HepG2 (cell line): ENCODE results near the gene RHBDD3. TPM values are rescaled to one million over a fixed set of nuclear protein-coding genes. Genes with fewer than 3 reads are reported as not detected.

ENCODE experiments used
- DRAP1 ChIP-seq: IDR thresholded peaks from 2 replicates; pipeline ENCODE4 v1.6.1; 2016; ENCODE audit warnings: missing genetic modification reagents, missing compliant biosample characterization
- DZIP1 ChIP-seq: sonication (generic); formaldehyde crosslinking; IDR thresholded peaks from 2 replicates; pipeline ENCODE4 v1.5.0; 2020; ENCODE audit warnings: mild to moderate bottlenecking, missing genetic modification reagents
- GATAD2A ChIP-seq: IDR thresholded peaks from 2 replicates; pipeline ENCODE4 v1.6.1; 2016
- KLF13 ChIP-seq: sonication (generic); formaldehyde crosslinking; IDR thresholded peaks from 2 replicates; pipeline ENCODE4 v1.4.0; 2020; ENCODE audit warnings: mild to moderate bottlenecking, missing genetic modification reagents
- MTA1 ChIP-seq: sonication (generic); formaldehyde crosslinking; IDR thresholded peaks from 2 replicates; pipeline ENCODE4 v1.4.0; 2020; ENCODE audit warnings: missing genetic modification reagents, mild to moderate bottlenecking, borderline replicate concordance
- NKX3-1 ChIP-seq: sonication (generic); formaldehyde crosslinking; IDR thresholded peaks from 2 replicates; pipeline ENCODE4 v1.5.0; 2020; ENCODE audit warnings: missing genetic modification reagents
- RXRB ChIP-seq: IDR thresholded peaks from 2 replicates; pipeline ENCODE4 v1.6.1; 2016; ENCODE audit warnings: borderline replicate concordance, missing genetic modification reagents, missing compliant biosample characterization
- SP2 ChIP-seq: sonication (generic); formaldehyde crosslinking; IDR thresholded peaks from 2 replicates; pipeline ENCODE4 v1.5.1; 2020; ENCODE audit warnings: mild to moderate bottlenecking, missing genetic modification reagents
- SP4 ChIP-seq: sonication (generic); formaldehyde crosslinking; IDR thresholded peaks from 2 replicates; pipeline ENCODE4 v1.8.1; 2023; ENCODE audit warnings: mild to moderate bottlenecking, missing genetic modification reagents
- SRSF4 ChIP-seq: fragments of 200-400 bp; formaldehyde crosslinking; IDR thresholded peaks from one replicate; pipeline ENCODE4 v1.6.1; 2018; ENCODE audit warnings: mild to moderate bottlenecking, low read depth, low read length, moderate library complexity; ENCODE audit not compliant: poor library complexity, severe bottlenecking
- TFDP2 ChIP-seq: sonication (generic); formaldehyde crosslinking; IDR thresholded peaks from 2 replicates; pipeline ENCODE4 v1.4.0; 2020; ENCODE audit warnings: missing genetic modification reagents
- ZFP37 ChIP-seq: sonication (generic); formaldehyde crosslinking; IDR thresholded peaks from 2 replicates; pipeline ENCODE4 v1.4.0; 2020; ENCODE audit warnings: missing genetic modification reagents, borderline replicate concordance
- ZNF335 ChIP-seq: sonication (generic); formaldehyde crosslinking; IDR thresholded peaks from 2 replicates; pipeline ENCODE4 v1.4.0; 2020; ENCODE audit warnings: missing genetic modification reagents
- ZNF367 ChIP-seq: sonication (generic); formaldehyde crosslinking; IDR thresholded peaks from 2 replicates; pipeline ENCODE4 v1.4.0; 2020; ENCODE audit warnings: missing genetic modification reagents, borderline replicate concordance
- ZNF430 ChIP-seq: sonication (generic); formaldehyde crosslinking; IDR thresholded peaks from 2 replicates; pipeline ENCODE4 v1.9.0; 2021; ENCODE audit warnings: mild to moderate bottlenecking, missing genetic modification reagents
- ZNF639 ChIP-seq: conservative IDR thresholded peaks from 2 replicates; pipeline ENCODE4 v1.6.1; 2018; ENCODE audit warnings: missing genetic modification reagents
- ZNF775 ChIP-seq: sonication (generic); formaldehyde crosslinking; IDR thresholded peaks from 2 replicates; pipeline ENCODE4 v1.4.0; 2020; ENCODE audit warnings: missing genetic modification reagents, mild to moderate bottlenecking, moderate library complexity, borderline replicate concordance
- polyA plus RNA-seq, 8 experiments: library from polyadenylated mRNA; depleted of rRNA in 3 of 8; stranded (reverse) in 7 of 8; unstranded in 1 of 8; fragments of >200 nt; fragmentation: Illumina TruSeq in 4 of 8; extraction: Trizol in 4 of 8; gene quantifications; 2 replicates each; pipeline versions ENCODE4 v1.2.1 to v1.2.3, GENCODE V29; 2011 to 2016; ENCODE audit warnings: low read depth in 4 of 8, missing spikeins in 1 of 8, mixed read lengths in 1 of 8; ENCODE audit not compliant: insufficient read depth in 1 of 8
- total RNA-seq, 5 experiments: library from RNA; depleted of rRNA; stranded (reverse); fragments of >200 nt; fragmentation: Illumina TruSeq; extraction: Trizol; gene quantifications; 2 replicates each; pipeline ENCODE4 v1.2.3, GENCODE V29; 2016; ENCODE audit warnings: low read depth in 1 of 5
- TF ChIP-seq, protein P1 (sequence below): sonication (generic); formaldehyde crosslinking; IDR thresholded peaks from 2 replicates; pipeline ENCODE4 v1.9.0; 2021; ENCODE audit warnings: missing genetic modification reagents, borderline replicate concordance
- TF ChIP-seq, protein P2 (sequence below): sonication (generic); formaldehyde crosslinking; IDR thresholded peaks from 2 replicates; pipeline ENCODE4 v1.5.0; 2020; ENCODE audit warnings: mild to moderate bottlenecking, missing genetic modification reagents, borderline replicate concordance

RHBDD3 gene
- total and polyA plus RNA-seq, 2 of the 13 experiments (the other 11 are each of a cell fraction or from before 2014, with no cell fraction given): 12.1 to 26.7 TPM

DNA sequence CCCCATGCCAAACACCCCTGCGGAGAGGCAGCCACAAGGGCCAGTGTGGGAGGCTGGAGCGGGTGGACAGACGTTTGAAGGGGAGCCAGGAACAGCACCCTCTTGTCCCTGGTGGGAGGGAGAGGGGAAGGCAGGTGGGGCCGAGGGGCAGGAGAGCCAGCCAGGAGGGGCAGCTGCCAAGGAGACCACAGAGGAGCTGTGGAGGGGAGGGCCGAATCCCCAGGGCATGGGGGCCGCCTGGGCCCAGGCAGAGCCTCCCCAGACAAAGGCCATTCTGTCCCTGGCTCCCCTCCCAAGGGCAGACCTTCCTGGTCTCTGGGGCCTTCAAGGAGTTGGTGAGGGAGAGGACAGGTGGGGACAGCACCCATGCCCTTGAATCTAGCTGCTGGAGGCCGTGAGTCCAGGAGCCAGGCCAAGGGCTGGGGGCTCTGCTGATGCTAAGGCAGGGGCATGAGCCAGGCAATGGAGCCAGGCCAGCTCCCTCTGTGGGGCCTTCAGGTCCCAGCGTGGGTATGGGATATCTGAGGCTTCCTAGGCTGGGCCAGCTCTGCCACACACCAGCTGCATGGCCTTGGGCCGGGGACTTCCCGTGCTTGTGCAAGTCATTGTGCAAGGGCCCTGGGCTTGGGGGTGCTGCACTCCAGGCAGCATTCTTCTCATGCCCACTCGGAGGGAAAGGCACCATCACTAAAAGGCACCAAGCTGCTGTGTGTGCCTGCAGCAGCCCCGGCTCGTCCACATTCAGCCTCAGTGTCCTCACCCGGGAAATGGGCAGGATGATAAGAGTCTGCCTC is 50.7 kb downstream of the RHBDD3 start (continued):
- TF ChIP-seq, protein P1, sequence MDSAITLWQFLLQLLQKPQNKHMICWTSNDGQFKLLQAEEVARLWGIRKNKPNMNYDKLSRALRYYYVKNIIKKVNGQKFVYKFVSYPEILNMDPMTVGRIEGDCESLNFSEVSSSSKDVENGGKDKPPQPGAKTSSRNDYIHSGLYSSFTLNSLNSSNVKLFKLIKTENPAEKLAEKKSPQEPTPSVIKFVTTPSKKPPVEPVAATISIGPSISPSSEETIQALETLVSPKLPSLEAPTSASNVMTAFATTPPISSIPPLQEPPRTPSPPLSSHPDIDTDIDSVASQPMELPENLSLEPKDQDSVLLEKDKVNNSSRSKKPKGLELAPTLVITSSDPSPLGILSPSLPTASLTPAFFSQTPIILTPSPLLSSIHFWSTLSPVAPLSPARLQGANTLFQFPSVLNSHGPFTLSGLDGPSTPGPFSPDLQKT (CRISPR knock-in tag): no peak
- no peak for TF ChIP-seq DZIP1 (CRISPR knock-in tag)
- TF ChIP-seq ZNF367: no peak
- peak; percentile 70 for TF ChIP-seq GATAD2A (CRISPR knock-in tag)
- no peak for TF ChIP-seq KLF13 (CRISPR knock-in tag)
- no peak for TF ChIP-seq RXRB
- no peak for TF ChIP-seq ZNF639
- peak; percentile 39; the same call in 1 of the 2 replicates for TF ChIP-seq MTA1 (CRISPR knock-in tag)
- TF ChIP-seq SP2 (CRISPR knock-in tag): no peak
- no peak for TF ChIP-seq NKX3-1 (CRISPR knock-in tag)
- no peak for TF ChIP-seq DRAP1 (CRISPR knock-in tag)
- no peak for TF ChIP-seq ZNF775
- TF ChIP-seq SP4 (CRISPR knock-in tag): no peak
- TF ChIP-seq ZFP37 (CRISPR knock-in tag): no peak
- TF ChIP-seq ZNF335: no peak
- TF ChIP-seq SRSF4: no peak
- TF ChIP-seq TFDP2 (CRISPR knock-in tag): no peak
- no peak for TF ChIP-seq ZNF430 (CRISPR knock-in tag)
- TF ChIP-seq, protein P2, sequence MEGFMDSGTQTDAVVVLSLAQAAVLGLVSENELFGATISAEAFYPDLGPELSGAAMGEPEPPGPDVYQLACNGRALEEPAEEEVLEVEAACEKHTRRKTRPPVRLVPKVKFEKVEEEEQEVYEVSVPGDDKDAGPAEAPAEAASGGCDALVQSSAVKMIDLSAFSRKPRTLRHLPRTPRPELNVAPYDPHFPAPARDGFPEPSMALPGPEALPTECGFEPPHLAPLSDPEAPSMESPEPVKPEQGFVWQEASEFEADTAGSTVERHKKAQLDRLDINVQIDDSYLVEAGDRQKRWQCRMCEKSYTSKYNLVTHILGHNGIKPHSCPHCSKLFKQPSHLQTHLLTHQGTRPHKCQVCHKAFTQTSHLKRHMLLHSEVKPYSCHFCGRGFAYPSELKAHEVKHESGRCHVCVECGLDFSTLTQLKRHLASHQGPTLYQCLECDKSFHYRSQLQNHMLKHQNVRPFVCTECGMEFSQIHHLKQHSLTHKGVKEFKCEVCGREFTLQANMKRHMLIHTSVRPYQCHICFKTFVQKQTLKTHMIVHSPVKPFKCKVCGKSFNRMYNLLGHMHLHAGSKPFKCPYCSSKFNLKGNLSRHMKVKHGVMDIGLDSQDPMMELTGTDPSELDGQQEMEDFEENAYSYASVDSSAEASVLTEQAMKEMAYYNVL (CRISPR knock-in tag): no peak
